GM12878 (cell line): ENCODE data around the gene PPP2R5B. TPM values are rescaled to one million over a fixed set of nuclear protein-coding genes. Genes with fewer than 3 reads are reported as not detected.

Experiments
- ATAC-seq: fragments of 200-7000 bp; cut with Tn5 transposase; 3 replicates; pipeline ENCODE4 v1.9.1; 2020; ENCODE audit warnings: mild to moderate bottlenecking, moderate library complexity
- BruUV-seq: library from RNA; stranded (reverse); fragments of 400-500 nt; replicated peaks from 2 replicates; lab custom pipeline; 2021; lab: Mats Ljungman, UMichigan
- CTCF ChIA-PET: fragments of 300-600 bp; sonication (Branson Sonifier 250); formaldehyde crosslinking; extraction: SDS; loops from one replicate; lab custom pipeline; 2021; ENCODE audit warnings: inconsistent platforms; lab: Yijun Ruan, JAX
- POLR2A ChIA-PET: fragments of 350-600 bp; formaldehyde crosslinking; extraction: SDS; loops from one replicate; lab custom pipeline; 2021; ENCODE audit warnings: inconsistent platforms; lab: Charles Lee
- RAD21 ChIA-PET: fragments of 300-600 bp; sonication (Branson Sonifier 250); formaldehyde crosslinking; loops from one replicate; lab custom pipeline; 2023; ENCODE audit warnings: antibody characterized with exemption; ENCODE audit not compliant: unreplicated experiment; lab: Charles Lee
- SMC1A ChIA-PET: fragments of 300-600 bp; sonication (Branson Sonifier 250); formaldehyde crosslinking; loops from one replicate; lab custom pipeline; 2023; ENCODE audit not compliant: unreplicated experiment, uncharacterized antibody; lab: Charles Lee
- DNase-seq: peaks from one replicate; pipeline ENCODE4 v3.0.0-alpha.2; 2011; ENCODE audit warnings: low read depth, low spot score
- FAIRE-seq: peaks from 3 replicates; lab custom pipeline; 2011; peaks lifted over from hg19 to GRCh38; lab: Jason Lieb, UNC
- H2AFZ ChIP-seq: 2 replicates; pipeline ENCODE4 v1.6.0; 2011; ENCODE audit warnings: low read depth, low read length, control low read depth; ENCODE audit not compliant: control insufficient read depth
- H3K27ac ChIP-seq: 2 replicates; pipeline ENCODE4 v1.5.1; 2011; ENCODE audit warnings: control low read depth; ENCODE audit not compliant: control insufficient read depth, insufficient read depth
- H3K27me3 ChIP-seq, 2 experiments: replicated peaks in 1 of 2; 2 replicates each; pipeline versions ENCODE4 v1.6.0 to v1.6.1; 2011; ENCODE audit warnings: low read length in 1 of 2; ENCODE audit not compliant: control insufficient read depth in 2 of 2, insufficient read depth in 2 of 2
- H3K36me3 ChIP-seq, 2 experiments: 2 replicates each; pipeline ENCODE4 v1.5.1; 2011; ENCODE audit warnings: low read length in 1 of 2; ENCODE audit not compliant: control insufficient read depth in 2 of 2, insufficient read depth in 2 of 2
- H3K4me1 ChIP-seq: 2 replicates; pipeline ENCODE4 v1.6.1; 2011; ENCODE audit warnings: mild to moderate bottlenecking, low read length, moderate library complexity, mixed read lengths; ENCODE audit not compliant: control insufficient read depth, insufficient read depth
- H3K4me2 ChIP-seq: 2 replicates; pipeline ENCODE4 v1.6.0; 2011; ENCODE audit warnings: control low read depth; ENCODE audit not compliant: control insufficient read depth, insufficient read depth
- H3K4me3 ChIP-seq: fragments of 200-600 bp; sonication (generic); 2 replicates; pipeline ENCODE4 v1.5.1; 2016
- H3K79me2 ChIP-seq: 2 replicates; pipeline ENCODE4 v1.6.0; 2011; ENCODE audit warnings: low read length; ENCODE audit not compliant: control insufficient read depth, insufficient read depth
- H3K9ac ChIP-seq: 2 replicates; pipeline ENCODE4 v1.8.0; 2011; ENCODE audit warnings: low read length, control low read depth, mixed read lengths; ENCODE audit not compliant: control insufficient read depth, insufficient read depth
- H3K9me3 ChIP-seq: replicated peaks from 3 replicates; pipeline ENCODE4 v1.5.1; 2011; ENCODE audit warnings: mild to moderate bottlenecking, low read length; ENCODE audit not compliant: control insufficient read depth, insufficient read depth
- H4K20me1 ChIP-seq: 2 replicates; pipeline ENCODE4 v1.6.0; 2011; ENCODE audit not compliant: control insufficient read depth, insufficient read depth
- CBFB ChIP-seq: IDR thresholded peaks from 2 replicates; pipeline ENCODE4 v1.6.1; 2016; ENCODE audit warnings: antibody characterized with exemption, low read depth
- CBX3 ChIP-seq: fragments of 200-600 bp; sonication (generic); IDR thresholded peaks from 2 replicates; pipeline ENCODE4 v1.6.1; 2016; ENCODE audit warnings: low read depth, borderline replicate concordance
- CREM ChIP-seq: IDR thresholded peaks from 2 replicates; pipeline ENCODE4 v1.6.1; 2014; ENCODE audit warnings: antibody characterized with exemption, low read depth
- MYB ChIP-seq: fragments of 150-350 bp; IDR thresholded peaks from 2 replicates; pipeline ENCODE4 v1.6.1; 2014; ENCODE audit warnings: mild to moderate bottlenecking, low read depth, low read length, borderline replicate concordance
- POLR2AphosphoS2 ChIP-seq: IDR thresholded peaks from 2 replicates; pipeline ENCODE4 v1.6.1; 2011; ENCODE audit warnings: low read depth, mild to moderate bottlenecking, low read length, improper control_type of control experiment, moderate library complexity
- POLR2AphosphoS5 ChIP-seq: IDR thresholded peaks from 2 replicates; pipeline ENCODE4 v1.6.1; 2011; ENCODE audit warnings: mild to moderate bottlenecking, low read length, inconsistent platforms
- SMARCA5 ChIP-seq: fragments of 450-650 bp; IDR thresholded peaks from 2 replicates; pipeline ENCODE4 v1.6.1; 2017; ENCODE audit warnings: mild to moderate bottlenecking
- SREBF1 ChIP-seq: IDR thresholded peaks from 2 replicates; pipeline ENCODE4 v1.6.1; 2012; ENCODE audit warnings: mild to moderate bottlenecking, low read length
- STAT3 ChIP-seq: IDR thresholded peaks from 2 replicates; pipeline ENCODE4 v1.6.1; 2011; ENCODE audit warnings: low read depth, low read length, improper control_type of control experiment
- SUZ12 ChIP-seq: fragments of 200-600 bp; sonication (generic); IDR thresholded peaks from one replicate; pipeline ENCODE4 v1.6.1; 2018; ENCODE audit warnings: antibody characterized with exemption, mild to moderate bottlenecking; ENCODE audit not compliant: unreplicated experiment
- WRNIP1 ChIP-seq: IDR thresholded peaks from 2 replicates; pipeline ENCODE4 v1.6.1; 2011; ENCODE audit warnings: low read depth, low read length, improper control_type of control experiment, borderline replicate concordance
- WGBS: methylation state at CpG from one replicate; pipeline ENCODE4 v1.1.6; 2016; ENCODE audit warnings: low lambda C conversion rate; ENCODE audit not compliant: insufficient replicate concordance, insufficient coverage; ENCODE audit errors: missing lambda C conversion rate; 5-methylcytosine and 5-hydroxymethylcytosine counted together
- in situ Hi-C: fragments of 300-500 bp; cut with MboI; formaldehyde crosslinking; loops from 9 replicates; pipeline ENCODE4 v1.14.3; 2018; ENCODE audit warnings: mixed read lengths
- intact Hi-C: fragments of 100-400 bp; cut with micrococcal nuclease; formaldehyde crosslinking; loops from one replicate; pipeline ENCODE4 v1.14.2; 2022; ENCODE audit not compliant: unreplicated experiment
- polyA plus RNA-seq, 11 experiments: library from polyadenylated mRNA; depleted of rRNA in 4 of 11; unstranded in 6 of 11; stranded (reverse) in 5 of 11; fragments of >200 nt; fragmentation: Nextera tagmentation in 4 of 11; fragmentation: Illumina TruSeq in 1 of 11; extraction: Ambion mirVana in 4 of 11; extraction: Trizol in 1 of 11; gene quantifications; 1 replicate in 1 of 11; 2 replicates in 10 of 11; pipeline versions ENCODE4 v1.2.1 to v1.2.3, GENCODE V29; 2011 to 2016; ENCODE audit warnings: inconsistent platforms in 2 of 11, missing spikeins in 2 of 11, low read depth in 1 of 11
- total RNA-seq, 4 experiments: library from RNA; depleted of rRNA in 3 of 4; stranded (reverse); fragments of >200 nt in 3 of 4; fragmentation: Illumina TruSeq in 1 of 4; extraction: Trizol in 1 of 4; gene quantifications; 2 replicates each; pipeline versions ENCODE4 v1.2.1 to v1.2.3, GENCODE V29; 2013 to 2021
- TF ChIP-seq, protein P1 (sequence below): fragments of 450-650 bp; formaldehyde crosslinking; IDR thresholded peaks from 2 replicates; pipeline ENCODE4 v1.4.0; 2022; ENCODE audit warnings: mild to moderate bottlenecking, moderate library complexity
- TF ChIP-seq, protein P2 (sequence below): fragments of 450-650 bp; IDR thresholded peaks from 2 replicates; pipeline ENCODE4 v1.6.1; 2017; ENCODE audit warnings: mild to moderate bottlenecking, moderate library complexity

The PPP2R5B gene
- total and polyA plus RNA-seq, 10 of the 15 experiments (the other 5 are each of a cell fraction or from before 2014, with no cell fraction given): 0.08 to 6.7 (median 2.0) TPM

DNA sequence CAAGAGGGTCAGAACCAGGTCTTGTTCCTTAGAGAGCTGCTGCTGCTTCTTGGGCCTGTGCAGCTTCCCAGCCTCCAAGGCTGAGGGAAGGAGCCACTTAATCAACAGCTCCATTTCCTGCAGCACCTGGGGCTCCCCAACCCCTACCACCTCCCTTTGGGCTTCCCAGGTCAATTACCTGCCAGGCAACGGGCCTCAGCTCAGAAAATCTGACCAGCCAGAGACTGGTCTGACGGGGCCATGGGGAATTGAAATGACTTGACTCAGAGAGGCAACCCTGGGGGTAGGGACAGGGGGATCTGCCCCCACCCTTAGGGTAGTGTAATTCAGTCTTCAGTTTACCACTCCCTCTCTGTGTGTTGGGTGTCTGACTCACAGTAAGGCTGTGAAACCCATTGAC lies 52.2 kb downstream of the PPP2R5B start:
- H3K79me2 ChIP-seq: no peaks in the 10 kb centered on the region
- DNase-seq (no peak), FAIRE-seq (no peak), ATAC-seq (no peak)
- no peak overlapping the region for H3K27ac ChIP-seq
- no peak overlapping the region for H3K9ac ChIP-seq
- H3K36me3 ChIP-seq: no peaks in the 10 kb centered on the region
- BruUV-seq: no TSS peak
- intact Hi-C loops: no loop called here
- H2AFZ ChIP-seq: no peak overlapping the region
- H3K9me3 ChIP-seq: no peaks in the 10 kb centered on the region
- H3K27me3 ChIP-seq: no peaks in the 10 kb centered on the region
- no peaks in the 10 kb centered on the region for H4K20me1 ChIP-seq
- WGBS: 37% methylated on average over 2 of the region's 2 CpGs
- ChIA-PET POLR2A (interaction anchor here (0.5 to 1.0 kb wide), 2 partner anchors 13 to 90 kb away, joined by 3 read pairs; no protein-coding TSS in a partner anchor), RAD21 (interaction anchor here (0.8 kb wide), 1 partner anchor 27 kb away, joined by 5 read pairs; no protein-coding TSS in a partner anchor), SMC1A (no interaction called here), CTCF (no interaction called here)
- no peak overlapping the region for H3K4me3 ChIP-seq
- TF ChIP-seq CBX3 (no peak), SREBF1 (no peak), WRNIP1 (no peak), CBFB (no peak), POLR2AphosphoS5 (no peak), MYB (no peak), STAT3 (no peak), SMARCA5 (no peak), SUZ12 (no peak), POLR2AphosphoS2 (no peak), CREM (no peak)
- TF ChIP-seq, protein P1, sequence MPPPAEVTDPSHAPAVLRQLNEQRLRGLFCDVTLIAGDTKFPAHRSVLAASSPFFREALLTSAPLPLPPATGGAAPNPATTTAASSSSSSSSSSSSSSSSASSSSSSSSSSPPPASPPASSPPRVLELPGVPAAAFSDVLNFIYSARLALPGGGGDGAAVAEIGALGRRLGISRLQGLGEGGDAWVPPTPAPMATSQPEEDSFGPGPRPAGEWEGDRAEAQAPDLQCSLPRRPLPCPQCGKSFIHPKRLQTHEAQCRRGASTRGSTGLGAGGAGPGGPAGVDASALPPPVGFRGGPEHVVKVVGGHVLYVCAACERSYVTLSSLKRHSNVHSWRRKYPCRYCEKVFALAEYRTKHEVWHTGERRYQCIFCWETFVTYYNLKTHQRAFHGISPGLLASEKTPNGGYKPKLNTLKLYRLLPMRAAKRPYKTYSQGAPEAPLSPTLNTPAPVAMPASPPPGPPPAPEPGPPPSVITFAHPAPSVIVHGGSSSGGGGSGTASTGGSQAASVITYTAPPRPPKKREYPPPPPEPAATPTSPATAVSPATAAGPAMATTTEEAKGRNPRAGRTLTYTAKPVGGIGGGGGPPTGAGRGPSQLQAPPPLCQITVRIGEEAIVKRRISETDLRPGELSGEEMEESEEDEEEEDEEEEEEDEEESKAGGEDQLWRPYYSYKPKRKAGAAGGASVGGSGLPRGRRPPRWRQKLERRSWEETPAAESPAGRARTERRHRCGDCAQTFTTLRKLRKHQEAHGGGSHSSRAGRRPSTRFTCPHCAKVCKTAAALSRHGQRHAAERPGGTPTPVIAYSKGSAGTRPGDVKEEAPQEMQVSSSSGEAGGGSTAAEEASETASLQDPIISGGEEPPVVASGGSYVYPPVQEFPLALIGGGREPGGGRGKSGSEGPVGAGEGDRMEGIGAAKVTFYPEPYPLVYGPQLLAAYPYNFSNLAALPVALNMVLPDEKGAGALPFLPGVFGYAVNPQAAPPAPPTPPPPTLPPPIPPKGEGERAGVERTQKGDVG (CRISPR knock-in tag): no peak
- TF ChIP-seq, protein P2, sequence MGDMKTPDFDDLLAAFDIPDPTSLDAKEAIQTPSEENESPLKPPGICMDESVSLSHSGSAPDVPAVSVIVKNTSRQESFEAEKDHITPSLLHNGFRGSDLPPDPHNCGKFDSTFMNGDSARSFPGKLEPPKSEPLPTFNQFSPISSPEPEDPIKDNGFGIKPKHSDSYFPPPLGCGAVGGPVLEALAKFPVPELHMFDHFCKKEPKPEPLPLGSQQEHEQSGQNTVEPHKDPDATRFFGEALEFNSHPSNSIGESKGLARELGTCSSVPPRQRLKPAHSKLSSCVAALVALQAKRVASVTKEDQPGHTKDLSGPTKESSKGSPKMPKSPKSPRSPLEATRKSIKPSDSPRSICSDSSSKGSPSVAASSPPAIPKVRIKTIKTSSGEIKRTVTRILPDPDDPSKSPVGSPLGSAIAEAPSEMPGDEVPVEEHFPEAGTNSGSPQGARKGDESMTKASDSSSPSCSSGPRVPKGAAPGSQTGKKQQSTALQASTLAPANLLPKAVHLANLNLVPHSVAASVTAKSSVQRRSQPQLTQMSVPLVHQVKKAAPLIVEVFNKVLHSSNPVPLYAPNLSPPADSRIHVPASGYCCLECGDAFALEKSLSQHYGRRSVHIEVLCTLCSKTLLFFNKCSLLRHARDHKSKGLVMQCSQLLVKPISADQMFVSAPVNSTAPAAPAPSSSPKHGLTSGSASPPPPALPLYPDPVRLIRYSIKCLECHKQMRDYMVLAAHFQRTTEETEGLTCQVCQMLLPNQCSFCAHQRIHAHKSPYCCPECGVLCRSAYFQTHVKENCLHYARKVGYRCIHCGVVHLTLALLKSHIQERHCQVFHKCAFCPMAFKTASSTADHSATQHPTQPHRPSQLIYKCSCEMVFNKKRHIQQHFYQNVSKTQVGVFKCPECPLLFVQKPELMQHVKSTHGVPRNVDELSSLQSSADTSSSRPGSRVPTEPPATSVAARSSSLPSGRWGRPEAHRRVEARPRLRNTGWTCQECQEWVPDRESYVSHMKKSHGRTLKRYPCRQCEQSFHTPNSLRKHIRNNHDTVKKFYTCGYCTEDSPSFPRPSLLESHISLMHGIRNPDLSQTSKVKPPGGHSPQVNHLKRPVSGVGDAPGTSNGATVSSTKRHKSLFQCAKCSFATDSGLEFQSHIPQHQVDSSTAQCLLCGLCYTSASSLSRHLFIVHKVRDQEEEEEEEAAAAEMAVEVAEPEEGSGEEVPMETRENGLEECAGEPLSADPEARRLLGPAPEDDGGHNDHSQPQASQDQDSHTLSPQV: no peak
- in situ Hi-C loops: no loop called here
- H3K4me2 ChIP-seq: no peak overlapping the region
- peaks cover 14% of the 10 kb centered on the region for H3K4me1 ChIP-seq
